ENCODE results near the gene COG3. TPM values are rescaled to one million over a fixed set of nuclear protein-coding genes. Genes with fewer than 3 reads are reported as not detected.
"Not testable (repeated sequence)": the region's sequence is repeated elsewhere in the genome, so short reads cannot be mapped to it uniquely, and the experiment has no call there.

The COG3 gene
- 10 to 100 TPM; 20.3 to 36.3 TPM for total RNA-seq

- peak; percentile 100 for ATAC-seq (ENCODE audit: insufficient number of reproducible peaks, low FRiP score, low read depth)
- peak; percentile 81 for DNase-seq (ENCODE audit: low spot score)
- peak within 1 kb of the TSS; percentile 87 to 97 for H3K27ac ChIP-seq
- no peaks in the 10 kb centered on the region for H3K9me3 ChIP-seq
- H3K4me1 ChIP-seq (ENCODE audit: control insufficient read depth in 1 of 2, low read depth in 2 of 2): peaks cover 15 to 35% of the 10 kb centered on the region in 2 donors
- no peaks in the 10 kb centered on the region for H3K36me3 ChIP-seq
- TF ChIP-seq, protein P1, sequence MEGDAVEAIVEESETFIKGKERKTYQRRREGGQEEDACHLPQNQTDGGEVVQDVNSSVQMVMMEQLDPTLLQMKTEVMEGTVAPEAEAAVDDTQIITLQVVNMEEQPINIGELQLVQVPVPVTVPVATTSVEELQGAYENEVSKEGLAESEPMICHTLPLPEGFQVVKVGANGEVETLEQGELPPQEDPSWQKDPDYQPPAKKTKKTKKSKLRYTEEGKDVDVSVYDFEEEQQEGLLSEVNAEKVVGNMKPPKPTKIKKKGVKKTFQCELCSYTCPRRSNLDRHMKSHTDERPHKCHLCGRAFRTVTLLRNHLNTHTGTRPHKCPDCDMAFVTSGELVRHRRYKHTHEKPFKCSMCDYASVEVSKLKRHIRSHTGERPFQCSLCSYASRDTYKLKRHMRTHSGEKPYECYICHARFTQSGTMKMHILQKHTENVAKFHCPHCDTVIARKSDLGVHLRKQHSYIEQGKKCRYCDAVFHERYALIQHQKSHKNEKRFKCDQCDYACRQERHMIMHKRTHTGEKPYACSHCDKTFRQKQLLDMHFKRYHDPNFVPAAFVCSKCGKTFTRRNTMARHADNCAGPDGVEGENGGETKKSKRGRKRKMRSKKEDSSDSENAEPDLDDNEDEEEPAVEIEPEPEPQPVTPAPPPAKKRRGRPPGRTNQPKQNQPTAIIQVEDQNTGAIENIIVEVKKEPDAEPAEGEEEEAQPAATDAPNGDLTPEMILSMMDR (IDR thresholded peaks at IDR 0.05): no peak
- peak within 1 kb of the TSS; percentile 77 for H3K4me3 ChIP-seq
- no peaks in the 10 kb centered on the region for H3K27me3 ChIP-seq (replicated peaks; ENCODE audit: insufficient read depth)
Observed at GRCh38 chr13:45464687-45465453, at the start of gene COG3. Gene COG3 (plus strand): TSS chr13:45464939. CDS start chr13:45465037, 98 bp downstream.

DNA sequence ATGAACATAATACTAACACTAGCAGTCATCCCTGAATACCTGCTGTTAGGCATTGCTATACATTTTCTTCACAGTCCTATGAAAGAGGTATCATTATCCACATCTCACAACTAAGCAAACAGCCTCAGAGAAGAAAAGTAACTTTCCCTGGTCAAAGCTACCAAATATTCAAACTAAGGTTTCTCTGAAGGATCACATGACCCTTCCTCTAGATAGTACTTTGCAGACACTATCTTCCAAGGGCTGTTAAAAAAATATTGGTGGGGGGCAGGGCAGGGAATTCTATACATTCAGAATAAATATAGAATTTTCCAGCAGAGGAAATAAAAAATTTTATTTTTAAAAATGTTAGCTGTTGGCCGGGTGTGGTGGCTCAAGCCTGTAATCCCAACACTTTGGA lies 49.6 kb upstream of the COG3 start:
- Histone ChIP-seq H3K4me1 (ENCODE audit: control insufficient read depth in 1 of 2, low read depth in 2 of 2) (peaks cover 11 to 30% of the 10 kb centered on the region in 2 donors), H3K9me3 (no peaks in the 10 kb centered on the region), H3K36me3 (no peaks in the 10 kb centered on the region), H3K27ac (peak overlapping the region; percentile 77 to 83), H3K27me3 (replicated peaks; ENCODE audit: insufficient read depth) (no peaks in the 10 kb centered on the region), H3K4me3 (peak overlapping the region; percentile 72)
- no peak for ATAC-seq (ENCODE audit: insufficient number of reproducible peaks, low FRiP score, low read depth)
- TF ChIP-seq, protein P1 (IDR thresholded peaks at IDR 0.05): no peak
- DNase-seq (ENCODE audit: low spot score): no peak

- TF ChIP-seq, protein P1 (IDR thresholded peaks at IDR 0.05): no peak
- Histone ChIP-seq H3K36me3 (no peaks in the 10 kb centered on the region), H3K9me3 (no peaks in the 10 kb centered on the region), H3K27me3 (replicated peaks; ENCODE audit: insufficient read depth) (no peaks in the 10 kb centered on the region), H3K4me3 (peak overlapping the region; percentile 90), H3K4me1 (ENCODE audit: control insufficient read depth in 1 of 2, low read depth in 2 of 2) (peaks cover 11 to 30% of the 10 kb centered on the region in 2 donors), H3K27ac (peak overlapping the region; percentile 81 to 83)
- no peak for ATAC-seq (ENCODE audit: insufficient number of reproducible peaks, low FRiP score, low read depth)
- no peak for DNase-seq (ENCODE audit: low spot score)
Observed at GRCh38 chr13:45416516-45417128, 48.1 kb upstream of the COG3 start.

DNA sequence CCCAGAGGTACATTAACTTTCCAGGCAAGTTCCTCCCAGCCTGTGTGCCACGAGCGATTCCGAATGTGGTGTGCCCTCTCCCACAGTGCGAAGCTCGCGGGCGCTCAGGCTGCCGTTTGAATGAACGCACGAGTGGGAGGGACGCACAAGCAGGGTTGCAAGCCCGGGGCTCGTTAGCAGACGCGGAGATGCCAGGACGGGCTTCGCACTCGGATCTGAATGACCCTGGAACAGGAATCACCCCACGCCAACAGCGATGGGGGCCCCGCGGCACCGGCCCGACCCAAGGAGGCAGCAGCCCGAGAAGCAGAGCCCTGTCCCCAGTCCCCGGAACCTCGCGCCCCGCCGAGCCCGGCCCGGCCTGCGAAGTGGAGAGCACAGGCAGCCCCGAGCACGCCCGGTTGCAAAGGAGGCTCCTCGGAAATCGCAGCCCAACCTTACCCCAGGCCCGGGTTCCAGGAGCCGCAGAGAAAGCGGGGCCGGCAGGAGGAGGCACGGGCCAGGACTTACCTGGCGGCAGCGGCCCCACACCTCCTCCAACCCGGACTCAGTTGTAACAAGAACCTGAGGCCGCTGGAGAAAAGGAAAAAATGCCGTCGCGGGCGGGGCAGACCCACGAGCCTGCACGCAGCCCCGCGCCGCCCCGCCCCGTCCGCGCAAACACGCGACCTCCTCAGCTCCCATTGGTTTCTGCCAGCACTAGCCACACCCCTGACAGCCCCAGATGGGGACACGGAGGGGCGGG lies 46.8 kb upstream of the COG3 start, which contains the start of gene SLC25A30:
SLC25A30 (minus strand) TSS at position 584 of the 745 bp plus-strand sequence. CDS start 6,948 bp downstream, outside the sequence.
- TF ChIP-seq, protein P1 (IDR thresholded peaks at IDR 0.05): no peak
- H3K4me1 ChIP-seq (ENCODE audit: control insufficient read depth in 1 of 2, low read depth in 2 of 2): peaks cover 11 to 30% of the 10 kb centered on the region in 2 donors
- H3K9me3 ChIP-seq: no peaks in the 10 kb centered on the region

GRCh38 chr13:45419389-45419788 lies 45.4 kb upstream of the COG3 start:
- not testable (repeated sequence) for H3K9me3 ChIP-seq; H3K36me3 ChIP-seq; H3K4me3 ChIP-seq; DNase-seq (ENCODE audit: low spot score); H3K27me3 ChIP-seq (replicated peaks; ENCODE audit: insufficient read depth); ATAC-seq (ENCODE audit: insufficient number of reproducible peaks, low FRiP score, low read depth); H3K27ac ChIP-seq
- H3K4me1 ChIP-seq (ENCODE audit: control insufficient read depth in 1 of 2, low read depth in 2 of 2): peaks cover 11 to 21% of the 10 kb centered on the region in 2 donors

More for the DNA sequence above, 46.8 kb upstream of the COG3 start, which contains the start of gene SLC25A30:
- H3K36me3 ChIP-seq: no peaks in the 10 kb centered on the region
- H3K4me3 ChIP-seq: peak within 1 kb of the TSS; percentile 90
- DNase-seq (ENCODE audit: low spot score) (peak; percentile 85), ATAC-seq (ENCODE audit: insufficient number of reproducible peaks, low FRiP score, low read depth) (peak; percentile 59)
- no peaks in the 10 kb centered on the region for H3K27me3 ChIP-seq (replicated peaks; ENCODE audit: insufficient read depth)
- H3K27ac ChIP-seq: peak within 1 kb of the TSS; percentile 81 to 83

All from thoracic aorta (tissue), 2 donors.